NOMO-1 treated with dmso at 0.1 percent for 144 hours (cell line): Measurements from ENCODE around the gene FGF11.

Experiments used
- DNase-seq: peaks from one replicate; lab custom pipeline; 2025; ENCODE audit not compliant: unreplicated experiment; lab: John Stamatoyannopoulos, UW

Gene FGF11

GRCh38 chr17:7439462-7440112 is at the start of gene FGF11:
FGF11 (plus strand) TSS chr17:7439512; CDS start chr17:7439621, 109 bp downstream.
- no peak for DNase-seq

GRCh38 chr17:7389924-7390910 is 49.1 kb upstream of the FGF11 start:
- DNase-seq = no peak

GRCh38 chr17:7391307-7391706 is 48.0 kb upstream of the FGF11 start:
- DNase-seq = no peak

GRCh38 chr17:7392696-7393612 is 46.4 kb upstream of the FGF11 start:
- no peak for DNase-seq

- no peak for DNase-seq
Observed at GRCh38 chr17:7393613-7394451, 45.5 kb upstream of the FGF11 start.

GRCh38 chr17:7394452-7395191 is 44.7 kb upstream of the FGF11 start, which contains the start of gene PLSCR3:
PLSCR3 (minus strand) TSS chr17:7394525; CDS start chr17:7394110, 415 bp downstream.
- peak; percentile 64 for DNase-seq

- no peak for DNase-seq
Observed at GRCh38 chr17:7396147-7396546, 43.2 kb upstream of the FGF11 start.

- DNase-seq = no peak
Observed at GRCh38 chr17:7398612-7399011, 40.7 kb upstream of the FGF11 start.

GRCh38 chr17:7403043-7403726 is 36.1 kb upstream of the FGF11 start:
- no peak for DNase-seq

GRCh38 chr17:7403727-7403976 is 35.7 kb upstream of the FGF11 start:
- no peak for DNase-seq

- peak; percentile 94 for DNase-seq
Observed at GRCh38 chr17:7403977-7404736, 35.2 kb upstream of the FGF11 start, which contains the start of gene TMEM256. TMEM256 (minus strand) TSS chr17:7404097; CDS start chr17:7404084, 13 bp downstream.

GRCh38 chr17:7404737-7405349 is 34.5 kb upstream of the FGF11 start:
- DNase-seq = no peak

- DNase-seq = no peak
Observed at GRCh38 chr17:7405350-7406234, 33.7 kb upstream of the FGF11 start.

- DNase-seq = no peak
Observed at GRCh38 chr17:7406235-7406825, 33.0 kb upstream of the FGF11 start.

- no peak for DNase-seq
Observed at GRCh38 chr17:7407082-7407481, 32.2 kb upstream of the FGF11 start.

- no peak for DNase-seq
Observed at GRCh38 chr17:7407485-7408251, 31.6 kb upstream of the FGF11 start, which contains the start of gene NLGN2. NLGN2 (plus strand) TSS chr17:7407845; CDS start chr17:7408256, 411 bp downstream.
